Pancreas (tissue), 10 donors: ENCODE measurements around the gene CDH2. TPM values are rescaled to one million over a fixed set of nuclear protein-coding genes. Genes with fewer than 3 reads are reported as not detected.

Source experiments
- ATAC-seq, 4 donors: fragments of 200-7000 bp; cut with Tn5 transposase; one replicate each; pipeline versions ENCODE4 v1.8.0 to v1.9.1; 2020; ENCODE audit warnings: mild to moderate bottlenecking in 4 of 4, moderate library complexity in 4 of 4
- DNase-seq, 6 donors: peaks; one replicate each; pipeline ENCODE4 v3.0.0-alpha.2; 2020
- FAIRE-seq: peaks from 2 replicates; lab custom pipeline; 2012; peaks lifted over from hg19 to GRCh38; lab: Jason Lieb, UNC
- H3K27ac ChIP-seq, 4 donors: fragments of 200-600 bp; sonication (generic); 1 replicate in 3 of 4; 2 replicates in 1 of 4; pipeline versions ENCODE4 v1.5.0 to v1.8.0; 2020
- H3K27me3 ChIP-seq, 4 donors: fragments of 200-600 bp; one replicate each; pipeline ENCODE4 v1.8.0; 2021
- H3K36me3 ChIP-seq, 3 donors: fragments of 200-600 bp; sonication (generic) in 1 of 3; one replicate each; pipeline versions ENCODE4 v1.5.0 to v1.8.0; 2020 to 2021
- H3K4me1 ChIP-seq, 3 donors: fragments of 200-600 bp; one replicate each; pipeline ENCODE4 v1.8.0; 2021
- H3K4me3 ChIP-seq, 4 donors: fragments of 200-600 bp; sonication (generic) in 2 of 4; one replicate each; pipeline versions ENCODE4 v1.5.0 to v1.8.0; 2020 to 2021
- H3K9me3 ChIP-seq, 4 donors: fragments of 200-600 bp; one replicate each; pipeline ENCODE4 v1.8.0; 2021
- CTCF ChIP-seq, 4 donors: fragments of 200-600 bp; sonication (generic) in 3 of 4; IDR thresholded peaks; one replicate each; pipeline versions ENCODE4 v1.5.0 to v1.8.0; 2021; ENCODE audit warnings: antibody characterized with exemption in 4 of 4
- WGBS, 2 donors: extraction: QIAGEN DNeasy Blood & Tissue Kit; methylation state at CpG; one replicate each; pipeline ENCODE4 v1.1.7; 2013; 5-methylcytosine and 5-hydroxymethylcytosine counted together
- intact Hi-C, 3 donors: fragments of 100-400 bp; cut with DNase I; formaldehyde crosslinking; loops; one replicate each; pipeline versions ENCODE4 v1.11.1 to v1.14.2; 2022
- polyA plus RNA-seq, 2 donors: library from polyadenylated mRNA; stranded (reverse); fragments of 200-250 nt; gene quantifications; one replicate each; pipeline ENCODE4 v1.2.3, GENCODE V29; 2013
- total RNA-seq, 6 donors: library from RNA; stranded (reverse); fragmentation: NEBNext Ultra II Directional in 4 of 6; extraction: Animal tissue kit (Norgen Biotek cat#: 25700) in 4 of 6; gene quantifications; one replicate each; pipeline versions ENCODE4 v1.2.1 to v1.2.4, GENCODE V29; 2021 to 2023
- donor health status: healthy with polysubstance abuse.
- donor health status: DM: no; HTN: no; CAD: no; lungs with moderate emphysema.
- donor health status: DM: no; HTN: no; CAD: no.
- donor health status: control.
- donor health status: control.
- donor health status: Bipolar disorder and iron deficiency.
- donor health status: DM: yes; HTN: yes; CAD: no.
- donor health status: DM: no; HTN: no; CAD: no.
- donor health status: DM: no; HTN: no; CAD: no.
- donor health status: DM: yes; HTN: yes; CAD: no.

The CDH2 gene
- total and polyA plus RNA-seq, 8 donors = 0.15 to 2.9 (median 0.93) TPM

GRCh38 chr18:28124131-28125029 lies 52.5 kb downstream of the CDH2 start:
- no peak for DNase-seq
- H3K4me1 ChIP-seq = peaks cover 0 to 8% (median 6%) of the 10 kb centered on the region in 3 donors
- WGBS, 2 donors = 53 to 61% methylated on average over 4 of the region's 4 CpGs
- ATAC-seq = no peak
- H3K4me3 ChIP-seq = no peak overlapping the region
- no peaks in the 10 kb centered on the region for H3K36me3 ChIP-seq
- no peaks in the 10 kb centered on the region for H3K27me3 ChIP-seq
- FAIRE-seq = no peak
- H3K27ac ChIP-seq = no peak overlapping the region
- intact Hi-C loops = no loop called here
- no peaks in the 10 kb centered on the region for H3K9me3 ChIP-seq
- TF ChIP-seq CTCF (IDR thresholded peaks at IDR 0.05) = no peak

GRCh38 chr18:28123401-28124030 lies 53.4 kb downstream of the CDH2 start:
- H3K9me3 ChIP-seq = no peaks in the 10 kb centered on the region
- H3K36me3 ChIP-seq = no peaks in the 10 kb centered on the region
- H3K27me3 ChIP-seq = no peaks in the 10 kb centered on the region
- H3K27ac ChIP-seq = no peak overlapping the region
- no peak for FAIRE-seq
- intact Hi-C loops = no loop called here
- TF ChIP-seq CTCF (IDR thresholded peaks at IDR 0.05) = no peak
- no peak overlapping the region for H3K4me3 ChIP-seq
- ATAC-seq = no peak
- no peak for DNase-seq
- WGBS, 2 donors = 37 to 39% methylated on average over 3 of the region's 3 CpGs
- peaks cover 0 to 8% (median 6%) of the 10 kb centered on the region in 3 donors for H3K4me1 ChIP-seq

- no peak overlapping the region for H3K27ac ChIP-seq
- no peak for ATAC-seq
- no peak overlapping the region for H3K4me3 ChIP-seq
- DNase-seq = no peak
- no peaks in the 10 kb centered on the region for H3K4me1 ChIP-seq
- WGBS, 2 donors = 79 to 82% methylated on average over 2 of the region's 2 CpGs
- no peaks in the 10 kb centered on the region for H3K36me3 ChIP-seq
- no peaks in the 10 kb centered on the region for H3K9me3 ChIP-seq
- TF ChIP-seq CTCF (IDR thresholded peaks at IDR 0.05) = no peak
- FAIRE-seq = no peak
- H3K27me3 ChIP-seq = no peaks in the 10 kb centered on the region
- intact Hi-C loops = no loop called here
These were observed 56.0 kb downstream of the CDH2 start for GRCh38 chr18:28120828-28121515.

GRCh38 chr18:28116461-28116860 lies 60.5 kb downstream of the CDH2 start:
- 43 to 49% methylated on average over 1 of the region's 1 CpG for WGBS, 2 donors
- FAIRE-seq (no peak), DNase-seq (no peak), ATAC-seq (no peak)
- TF ChIP-seq CTCF (IDR thresholded peaks at IDR 0.05) = no peak
- intact Hi-C loops = no loop called here
- no peaks in the 10 kb centered on the region for H3K36me3 ChIP-seq
- no peak overlapping the region for H3K27ac ChIP-seq
- no peaks in the 10 kb centered on the region for H3K27me3 ChIP-seq
- H3K9me3 ChIP-seq = no peaks in the 10 kb centered on the region
- no peak overlapping the region for H3K4me3 ChIP-seq
- H3K4me1 ChIP-seq = no peaks in the 10 kb centered on the region
